ENCODE data around the gene WDR45B.

WDR45B gene

GRCh38 chr17:82570277-82570676 is 78.0 kb downstream of the WDR45B start:
- Histone ChIP-seq H3K27ac (ENCODE audit: low read depth, low read length) (no peak overlapping the region), H3K4me3 (ENCODE audit: low read length) (no peak overlapping the region), H3K9me3 (ENCODE audit: insufficient read depth, low read depth, low read length) (no peaks in the 10 kb centered on the region), H3K4me1 (ENCODE audit: insufficient read depth, low read length) (no peaks in the 10 kb centered on the region), H3K36me3 (ENCODE audit: insufficient read depth, low read length) (peaks cover 91% of the 10 kb centered on the region), H3K9ac (ENCODE audit: low read depth, low read length) (no peak overlapping the region; the same call in 1 of the 2 replicates), H3K27me3 (ENCODE audit: insufficient read depth, low read length) (no peaks in the 10 kb centered on the region)
- 96% methylated on average over 9 of the region's 9 CpGs for WGBS

- 93% methylated on average over 11 of the region's 11 CpGs for whole genome bisulfite sequencing
- Histone ChIP-seq H3K9ac (ENCODE audit: low read depth, low read length) (no peak overlapping the region), H3K36me3 (ENCODE audit: insufficient read depth, low read length) (peaks cover 91% of the 10 kb centered on the region)
Measured at GRCh38 chr17:82569621-82570020, 78.6 kb downstream of the WDR45B start.

GRCh38 chr17:82568997-82569393 is 79.2 kb downstream of the WDR45B start:
- H3K36me3 ChIP-seq (ENCODE audit: insufficient read depth, low read length), result peaks cover 91% of the 10 kb centered on the region

More at GRCh38 chr17:82569621-82570020, 78.6 kb downstream of the WDR45B start:
- Histone ChIP-seq H3K4me1 (ENCODE audit: insufficient read depth, low read length) (no peaks in the 10 kb centered on the region), H3K27me3 (ENCODE audit: insufficient read depth, low read length) (no peaks in the 10 kb centered on the region), H3K4me3 (ENCODE audit: low read length) (no peak overlapping the region), H3K27ac (ENCODE audit: low read depth, low read length) (no peak overlapping the region), H3K9me3 (ENCODE audit: insufficient read depth, low read depth, low read length) (no peaks in the 10 kb centered on the region)

GRCh38 chr17:82567286-82567685 is 81.0 kb downstream of the WDR45B start:
- Histone ChIP-seq H3K27ac (ENCODE audit: low read depth, low read length) (no peak overlapping the region), H3K36me3 (ENCODE audit: insufficient read depth, low read length) (peaks cover 78% of the 10 kb centered on the region), H3K4me1 (ENCODE audit: insufficient read depth, low read length) (no peaks in the 10 kb centered on the region), H3K27me3 (ENCODE audit: insufficient read depth, low read length) (no peaks in the 10 kb centered on the region), H3K9me3 (ENCODE audit: insufficient read depth, low read depth, low read length) (no peaks in the 10 kb centered on the region), H3K4me3 (ENCODE audit: low read length) (no peak overlapping the region), H3K9ac (ENCODE audit: low read depth, low read length) (no peak overlapping the region)
- 95% methylated on average over 15 of the region's 15 CpGs for WGBS

More at GRCh38 chr17:82568997-82569393, 79.2 kb downstream of the WDR45B start:
- H3K4me3 ChIP-seq (ENCODE audit: low read length), result no peak overlapping the region
- no peaks in the 10 kb centered on the region for H3K9me3 ChIP-seq (ENCODE audit: insufficient read depth, low read depth, low read length)
- H3K27me3 ChIP-seq (ENCODE audit: insufficient read depth, low read length), result no peaks in the 10 kb centered on the region
- H3K27ac ChIP-seq (ENCODE audit: low read depth, low read length), result no peak overlapping the region
- 95% methylated on average over 10 of the region's 10 CpGs for WGBS
- H3K4me1 ChIP-seq (ENCODE audit: insufficient read depth, low read length), result no peaks in the 10 kb centered on the region
- no peak overlapping the region for H3K9ac ChIP-seq (ENCODE audit: low read depth, low read length)

- Histone ChIP-seq H3K9ac (ENCODE audit: low read depth, low read length) (no peak overlapping the region), H3K4me3 (ENCODE audit: low read length) (no peak overlapping the region), H3K36me3 (ENCODE audit: insufficient read depth, low read length) (peaks cover 69% of the 10 kb centered on the region), H3K9me3 (ENCODE audit: insufficient read depth, low read depth, low read length) (no peaks in the 10 kb centered on the region), H3K27me3 (ENCODE audit: insufficient read depth, low read length) (no peaks in the 10 kb centered on the region), H3K27ac (ENCODE audit: low read depth, low read length) (no peak overlapping the region), H3K4me1 (ENCODE audit: insufficient read depth, low read length) (no peaks in the 10 kb centered on the region)
- WGBS, result 87% methylated on average over 18 of the region's 18 CpGs
Measured at GRCh38 chr17:82566129-82566960, 81.9 kb downstream of the WDR45B start.

- H3K9ac ChIP-seq (ENCODE audit: low read depth, low read length), result no peak overlapping the region
- H3K4me3 ChIP-seq (ENCODE audit: low read length), result no peak overlapping the region
- H3K9me3 ChIP-seq (ENCODE audit: insufficient read depth, low read depth, low read length), result no peaks in the 10 kb centered on the region
- 100% methylated on average over 1 of the region's 1 CpG for WGBS
- no peaks in the 10 kb centered on the region for H3K4me1 ChIP-seq (ENCODE audit: insufficient read depth, low read length)
- no peaks in the 10 kb centered on the region for H3K27me3 ChIP-seq (ENCODE audit: insufficient read depth, low read length)
- peaks cover 63% of the 10 kb centered on the region for H3K36me3 ChIP-seq (ENCODE audit: insufficient read depth, low read length)
- H3K27ac ChIP-seq (ENCODE audit: low read depth, low read length), result no peak overlapping the region
Measured at GRCh38 chr17:82565551-82565950, 82.7 kb downstream of the WDR45B start.
